ENCODE results near the gene UTP14C. TPM values are rescaled to one million over a fixed set of nuclear protein-coding genes. Genes with fewer than 3 reads are reported as not detected.

Gene UTP14C
- total RNA-seq, 1 donor from 2014 or later: 12.5 TPM

GRCh38 chr13:52001120-52001731 lies 23.3 kb upstream of the UTP14C start:
- Histone ChIP-seq H3K27ac (ENCODE audit: low read depth, low read length) (no peak overlapping the region), H3K9ac (ENCODE audit: low read depth in 1 of 3, low read length in 3 of 3) (no peak overlapping the region), H3K27me3 (ENCODE audit: control insufficient read depth in 3 of 3, insufficient read depth in 3 of 3, low read length in 3 of 3) (no peaks in the 10 kb centered on the region), H3K4me1 (ENCODE audit: control insufficient read depth in 3 of 3, insufficient read depth in 3 of 3, low read length in 3 of 3) (peaks cover 16 to 29% (median 18%) of the 10 kb centered on the region in 3 donors), H3K36me3 (ENCODE audit: control insufficient read depth in 3 of 3, insufficient read depth in 3 of 3, low read length in 3 of 3) (no peaks in the 10 kb centered on the region), H3K4me3 (ENCODE audit: low read length in 3 of 3) (no peak overlapping the region), H3K9me3 (ENCODE audit: control insufficient read depth in 3 of 3, low read length in 3 of 3) (no peaks in the 10 kb centered on the region)

GRCh38 chr13:52002361-52002760 lies 22.1 kb upstream of the UTP14C start:
- Histone ChIP-seq H3K27ac (ENCODE audit: low read depth, low read length) (no peak overlapping the region), H3K9me3 (ENCODE audit: control insufficient read depth in 3 of 3, low read length in 3 of 3) (no peaks in the 10 kb centered on the region), H3K4me3 (ENCODE audit: low read length in 3 of 3) (no peak overlapping the region), H3K9ac (ENCODE audit: low read depth in 1 of 3, low read length in 3 of 3) (no peak overlapping the region), H3K27me3 (ENCODE audit: control insufficient read depth in 3 of 3, insufficient read depth in 3 of 3, low read length in 3 of 3) (no peaks in the 10 kb centered on the region), H3K36me3 (ENCODE audit: control insufficient read depth in 3 of 3, insufficient read depth in 3 of 3, low read length in 3 of 3) (no peaks in the 10 kb centered on the region), H3K4me1 (ENCODE audit: control insufficient read depth in 3 of 3, insufficient read depth in 3 of 3, low read length in 3 of 3) (peaks cover 13 to 24% (median 15%) of the 10 kb centered on the region in 3 donors)

- Histone ChIP-seq H3K27me3 (ENCODE audit: control insufficient read depth in 3 of 3, insufficient read depth in 3 of 3, low read length in 3 of 3) (no peaks in the 10 kb centered on the region), H3K27ac (ENCODE audit: low read depth, low read length) (no peak overlapping the region), H3K9me3 (ENCODE audit: control insufficient read depth in 3 of 3, low read length in 3 of 3) (no peaks in the 10 kb centered on the region), H3K4me3 (ENCODE audit: low read length in 3 of 3) (no peak overlapping the region), H3K9ac (ENCODE audit: low read depth in 1 of 3, low read length in 3 of 3) (no peak overlapping the region), H3K4me1 (ENCODE audit: control insufficient read depth in 3 of 3, insufficient read depth in 3 of 3, low read length in 3 of 3) (peaks cover 13 to 17% (median 15%) of the 10 kb centered on the region in 3 donors), H3K36me3 (ENCODE audit: control insufficient read depth in 3 of 3, insufficient read depth in 3 of 3, low read length in 3 of 3) (no peaks in the 10 kb centered on the region)
Observed at GRCh38 chr13:52003541-52003940, 20.9 kb upstream of the UTP14C start.

DNA sequence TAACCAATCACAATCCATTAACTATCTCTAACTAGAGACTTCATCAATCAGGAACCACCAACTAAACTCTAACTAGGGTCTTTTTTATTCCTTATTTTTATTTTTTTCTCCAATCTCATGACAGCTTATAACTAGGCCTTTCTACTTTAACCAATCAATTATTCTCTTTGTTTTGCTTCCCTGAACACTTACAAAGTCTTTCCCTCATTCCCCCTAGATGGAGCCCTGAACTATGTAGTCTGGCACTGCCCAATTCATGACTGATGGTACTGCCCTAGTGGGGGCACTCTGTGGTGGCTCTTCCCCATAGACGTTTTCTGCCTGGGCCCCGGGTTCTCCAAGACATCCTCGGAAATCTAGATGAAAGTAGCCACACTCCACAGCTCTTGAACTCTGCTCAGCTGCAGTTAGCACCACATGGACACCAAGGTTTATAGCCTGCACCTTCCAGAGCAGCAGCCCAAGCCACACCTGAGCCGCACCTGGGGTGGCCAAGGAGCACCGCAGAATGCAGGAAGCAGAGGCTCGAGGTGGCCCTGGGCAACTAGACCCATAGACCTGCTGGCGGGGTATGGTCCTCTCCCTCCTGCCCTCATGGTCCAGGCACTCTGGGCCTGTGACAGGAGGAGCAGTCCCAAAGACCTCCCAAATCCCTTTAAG lies 19.9 kb upstream of the UTP14C start:
- no peaks in the 10 kb centered on the region for H3K9me3 ChIP-seq (ENCODE audit: control insufficient read depth in 3 of 3, low read length in 3 of 3)
- no peak overlapping the region for H3K4me3 ChIP-seq (ENCODE audit: low read length in 3 of 3)
- H3K4me1 ChIP-seq (ENCODE audit: control insufficient read depth in 3 of 3, insufficient read depth in 3 of 3, low read length in 3 of 3): peaks cover 5 to 7% (median 5%) of the 10 kb centered on the region in 3 donors
- H3K36me3 ChIP-seq (ENCODE audit: control insufficient read depth in 3 of 3, insufficient read depth in 3 of 3, low read length in 3 of 3): no peaks in the 10 kb centered on the region
- no peak overlapping the region for H3K27ac ChIP-seq (ENCODE audit: low read depth, low read length)
- no peaks in the 10 kb centered on the region for H3K27me3 ChIP-seq (ENCODE audit: control insufficient read depth in 3 of 3, insufficient read depth in 3 of 3, low read length in 3 of 3)
- H3K9ac ChIP-seq (ENCODE audit: low read depth in 1 of 3, low read length in 3 of 3): no peak overlapping the region

DNA sequence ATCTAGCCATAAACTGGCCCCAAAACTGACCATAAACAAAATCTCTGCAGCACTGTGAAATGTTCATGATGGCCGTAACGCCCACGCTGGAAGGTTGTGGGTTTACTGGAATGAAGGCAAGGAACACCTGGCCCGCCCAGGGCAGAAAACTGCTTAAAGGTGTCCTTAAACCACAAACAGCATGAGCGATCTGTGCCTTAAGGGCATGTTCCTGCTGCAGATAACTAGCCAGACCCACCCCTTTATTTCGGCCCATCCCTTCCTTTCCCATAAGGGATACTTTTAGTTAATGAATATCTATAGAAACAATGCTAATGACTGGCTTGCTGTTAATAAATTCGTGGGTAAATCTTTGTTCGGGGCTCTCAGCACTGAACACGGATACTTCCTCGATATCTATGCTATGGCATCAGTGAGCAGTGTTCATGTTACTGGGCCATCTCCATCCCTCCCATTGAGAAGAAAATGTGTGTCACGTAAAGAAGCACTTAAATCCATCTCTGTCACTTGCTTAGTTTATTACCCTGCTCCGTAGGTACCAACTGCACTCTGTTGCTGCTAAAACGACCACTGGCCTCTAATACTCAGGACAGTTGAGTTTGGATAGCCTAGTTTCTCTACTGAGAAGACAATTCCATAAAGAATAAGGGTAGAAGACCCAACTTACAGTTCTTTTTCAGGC lies 18.5 kb upstream of the UTP14C start:
- Histone ChIP-seq H3K27ac (ENCODE audit: low read depth, low read length) (no peak overlapping the region), H3K9ac (ENCODE audit: low read depth in 1 of 3, low read length in 3 of 3) (no peak overlapping the region), H3K27me3 (ENCODE audit: control insufficient read depth in 3 of 3, insufficient read depth in 3 of 3, low read length in 3 of 3) (no peaks in the 10 kb centered on the region), H3K4me1 (ENCODE audit: control insufficient read depth in 3 of 3, insufficient read depth in 3 of 3, low read length in 3 of 3) (peaks cover 3% of the 10 kb centered on the region in 3 donors), H3K36me3 (ENCODE audit: control insufficient read depth in 3 of 3, insufficient read depth in 3 of 3, low read length in 3 of 3) (no peaks in the 10 kb centered on the region), H3K4me3 (ENCODE audit: low read length in 3 of 3) (no peak overlapping the region), H3K9me3 (ENCODE audit: control insufficient read depth in 3 of 3, low read length in 3 of 3) (no peaks in the 10 kb centered on the region)

- Histone ChIP-seq H3K4me3 (ENCODE audit: low read length in 3 of 3) (no peak overlapping the region), H3K4me1 (ENCODE audit: control insufficient read depth in 3 of 3, insufficient read depth in 3 of 3, low read length in 3 of 3) (peaks cover 4 to 8% (median 4%) of the 10 kb centered on the region in 3 donors), H3K36me3 (ENCODE audit: control insufficient read depth in 3 of 3, insufficient read depth in 3 of 3, low read length in 3 of 3) (no peaks in the 10 kb centered on the region), H3K9ac (ENCODE audit: low read depth in 1 of 3, low read length in 3 of 3) (no peak overlapping the region), H3K27me3 (ENCODE audit: control insufficient read depth in 3 of 3, insufficient read depth in 3 of 3, low read length in 3 of 3) (no peaks in the 10 kb centered on the region), H3K9me3 (ENCODE audit: control insufficient read depth in 3 of 3, low read length in 3 of 3) (no peaks in the 10 kb centered on the region), H3K27ac (ENCODE audit: low read depth, low read length) (no peak overlapping the region)
Observed at GRCh38 chr13:52006523-52007245, 17.8 kb upstream of the UTP14C start.

DNA sequence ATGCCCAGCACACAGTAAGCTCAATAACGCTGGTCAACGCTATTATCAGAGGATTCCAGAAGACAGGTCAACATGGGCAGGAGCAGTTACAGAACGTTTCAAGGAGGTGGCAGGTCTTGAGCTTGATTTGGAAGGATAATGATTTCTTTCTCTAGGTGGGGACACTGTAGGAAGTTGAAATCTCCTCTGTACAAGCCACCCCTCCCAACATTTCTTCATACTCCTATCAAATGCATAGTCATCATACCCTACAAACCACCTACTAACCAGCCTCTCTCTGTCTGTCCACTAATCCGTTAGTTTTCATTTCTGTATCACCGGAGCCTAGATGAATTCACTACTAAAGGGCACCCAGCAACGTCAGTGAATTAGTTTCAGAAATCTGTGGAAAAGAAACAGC lies 14.5 kb upstream of the UTP14C start:
- H3K9ac ChIP-seq (ENCODE audit: low read depth in 1 of 3, low read length in 3 of 3): no peak overlapping the region
- no peaks in the 10 kb centered on the region for H3K27me3 ChIP-seq (ENCODE audit: control insufficient read depth in 3 of 3, insufficient read depth in 3 of 3, low read length in 3 of 3)
- peaks cover 4 to 12% (median 10%) of the 10 kb centered on the region in 3 donors for H3K4me1 ChIP-seq (ENCODE audit: control insufficient read depth in 3 of 3, insufficient read depth in 3 of 3, low read length in 3 of 3)
- H3K4me3 ChIP-seq (ENCODE audit: low read length in 3 of 3): no peak overlapping the region
- no peak overlapping the region for H3K27ac ChIP-seq (ENCODE audit: low read depth, low read length)
- H3K9me3 ChIP-seq (ENCODE audit: control insufficient read depth in 3 of 3, low read length in 3 of 3): no peaks in the 10 kb centered on the region
- H3K36me3 ChIP-seq (ENCODE audit: control insufficient read depth in 3 of 3, insufficient read depth in 3 of 3, low read length in 3 of 3): no peaks in the 10 kb centered on the region

- Histone ChIP-seq H3K27me3 (ENCODE audit: control insufficient read depth in 3 of 3, insufficient read depth in 3 of 3, low read length in 3 of 3) (no peaks in the 10 kb centered on the region), H3K4me1 (ENCODE audit: control insufficient read depth in 3 of 3, insufficient read depth in 3 of 3, low read length in 3 of 3) (peaks cover 4 to 12% (median 10%) of the 10 kb centered on the region in 3 donors)
Observed at GRCh38 chr13:52010890-52011631, 13.4 kb upstream of the UTP14C start, which contains the start of gene ATP7B. Gene ATP7B (minus strand): TSS chr13:52011450. CDS start chr13:52011337, 113 bp downstream.

More at GRCh38 chr13:52010890-52011631, 13.4 kb upstream of the UTP14C start, which contains the start of gene ATP7B:
- peak within 1 kb of the TSS; percentile 71 for H3K27ac ChIP-seq (ENCODE audit: low read depth, low read length)
- H3K9ac ChIP-seq (ENCODE audit: low read depth in 1 of 3, low read length in 3 of 3): peak within 1 kb of the TSS; percentile 86 to 94 (median 90)
- peak within 1 kb of the TSS; percentile 96 to 99 (median 96) for H3K4me3 ChIP-seq (ENCODE audit: low read length in 3 of 3)
- H3K36me3 ChIP-seq (ENCODE audit: control insufficient read depth in 3 of 3, insufficient read depth in 3 of 3, low read length in 3 of 3): no peaks in the 10 kb centered on the region
- no peaks in the 10 kb centered on the region for H3K9me3 ChIP-seq (ENCODE audit: control insufficient read depth in 3 of 3, low read length in 3 of 3)

Data from skeletal muscle tissue (tissue), 4 donors.